ENCODE measurements around the gene KLHL13. TPM values are rescaled to one million over a fixed set of nuclear protein-coding genes. Genes with fewer than 3 reads are reported as not detected.

The KLHL13 gene
- total RNA-seq, 1 experiment from 2014 or later, result 0.82 TPM

DNA sequence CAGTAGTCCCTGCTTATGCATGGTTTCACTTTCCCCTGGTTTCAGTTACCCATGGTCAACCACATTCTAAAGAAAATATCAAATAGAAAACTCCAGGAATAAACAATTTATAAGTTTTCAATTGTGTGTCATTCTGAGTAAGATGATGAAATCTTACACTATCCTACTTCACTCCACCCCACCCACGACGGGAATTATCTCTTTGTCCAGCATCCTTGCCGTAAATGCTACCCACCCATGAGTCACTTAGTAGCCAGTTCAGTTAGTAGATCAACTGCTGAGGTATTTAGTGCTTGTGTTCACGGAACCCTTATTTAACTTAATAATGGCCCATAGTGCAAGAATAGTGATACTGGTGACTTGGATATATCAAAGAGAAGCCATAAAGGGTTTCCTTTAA is 91.4 kb downstream of the KLHL13 start:
- CTCF ChIA-PET, result no interaction called here
- no peaks in the 10 kb centered on the region for H3K27me3 ChIP-seq (ENCODE audit: control insufficient read depth, insufficient read depth, low read length)
- H3K36me3 ChIP-seq (ENCODE audit: control insufficient read depth, insufficient read depth, low read length), result no peaks in the 10 kb centered on the region
- H3K4me3 ChIP-seq (ENCODE audit: low read depth in 2 of 2, low read length in 2 of 2), result no peak overlapping the region
- H3K9me3 ChIP-seq (ENCODE audit: control insufficient read depth, insufficient read depth, low read depth, low read length), result no peaks in the 10 kb centered on the region
- in situ Hi-C loops (cut with HindIII; ENCODE audit: low pct_unique_long_range_greater_than_20kb, low sequenced_read_pairs) (no loop called here), intact Hi-C loops (cut with micrococcal nuclease; ENCODE audit: unreplicated experiment) (no loop called here)
- POLR2A ChIA-PET, result no interaction called here
- ATAC-seq, result no peak
- no peak overlapping the region for H3K27ac ChIP-seq (ENCODE audit: low read length)
- BruUV-seq (replicated peaks), result no TSS peak
- no peak for TF ChIP-seq CTCF (IDR thresholded peaks at IDR 0.05)
- no peak for TF ChIP-seq TCF7L2 (IDR thresholded peaks at IDR 0.05; ENCODE audit: low read depth, low read length)
- TF ChIP-seq POLR2AphosphoS5 (IDR thresholded peaks at IDR 0.05; ENCODE audit: low read depth, low read length), result no peak
- no peaks in the 10 kb centered on the region for H3K4me1 ChIP-seq (ENCODE audit: control insufficient read depth, insufficient read depth, low read length)
- DNase-seq (ENCODE audit: low read depth, low spot score), result no peak

DNA sequence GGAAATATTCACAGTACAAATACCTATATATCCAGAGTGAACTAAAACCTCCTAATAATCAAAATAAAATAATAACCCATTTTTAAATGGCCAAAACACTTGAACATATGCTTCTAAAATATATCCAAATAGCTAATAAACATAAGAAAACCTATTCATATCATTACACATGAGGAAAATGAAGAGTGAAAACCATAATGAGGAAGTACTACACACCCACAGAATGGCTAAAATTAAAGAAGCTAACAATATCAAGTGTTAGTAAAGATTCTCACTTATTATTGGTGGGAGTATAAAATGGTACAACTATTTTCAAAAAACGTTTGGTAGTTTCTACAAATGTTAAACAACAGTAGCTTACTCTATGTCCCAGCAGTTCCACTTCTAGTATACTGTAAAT is 92.1 kb downstream of the KLHL13 start:
- POLR2A ChIA-PET, result no interaction called here
- H3K27ac ChIP-seq (ENCODE audit: low read length), result no peak overlapping the region
- no peak for TF ChIP-seq SIN3A (IDR thresholded peaks at IDR 0.05; ENCODE audit: borderline replicate concordance, insufficient read depth, low read depth, low read length)
- no peak for TF ChIP-seq CTCF (IDR thresholded peaks at IDR 0.05)
- no peak for TF ChIP-seq TCF7L2 (IDR thresholded peaks at IDR 0.05; ENCODE audit: low read depth, low read length)
- TF ChIP-seq, protein P1, sequence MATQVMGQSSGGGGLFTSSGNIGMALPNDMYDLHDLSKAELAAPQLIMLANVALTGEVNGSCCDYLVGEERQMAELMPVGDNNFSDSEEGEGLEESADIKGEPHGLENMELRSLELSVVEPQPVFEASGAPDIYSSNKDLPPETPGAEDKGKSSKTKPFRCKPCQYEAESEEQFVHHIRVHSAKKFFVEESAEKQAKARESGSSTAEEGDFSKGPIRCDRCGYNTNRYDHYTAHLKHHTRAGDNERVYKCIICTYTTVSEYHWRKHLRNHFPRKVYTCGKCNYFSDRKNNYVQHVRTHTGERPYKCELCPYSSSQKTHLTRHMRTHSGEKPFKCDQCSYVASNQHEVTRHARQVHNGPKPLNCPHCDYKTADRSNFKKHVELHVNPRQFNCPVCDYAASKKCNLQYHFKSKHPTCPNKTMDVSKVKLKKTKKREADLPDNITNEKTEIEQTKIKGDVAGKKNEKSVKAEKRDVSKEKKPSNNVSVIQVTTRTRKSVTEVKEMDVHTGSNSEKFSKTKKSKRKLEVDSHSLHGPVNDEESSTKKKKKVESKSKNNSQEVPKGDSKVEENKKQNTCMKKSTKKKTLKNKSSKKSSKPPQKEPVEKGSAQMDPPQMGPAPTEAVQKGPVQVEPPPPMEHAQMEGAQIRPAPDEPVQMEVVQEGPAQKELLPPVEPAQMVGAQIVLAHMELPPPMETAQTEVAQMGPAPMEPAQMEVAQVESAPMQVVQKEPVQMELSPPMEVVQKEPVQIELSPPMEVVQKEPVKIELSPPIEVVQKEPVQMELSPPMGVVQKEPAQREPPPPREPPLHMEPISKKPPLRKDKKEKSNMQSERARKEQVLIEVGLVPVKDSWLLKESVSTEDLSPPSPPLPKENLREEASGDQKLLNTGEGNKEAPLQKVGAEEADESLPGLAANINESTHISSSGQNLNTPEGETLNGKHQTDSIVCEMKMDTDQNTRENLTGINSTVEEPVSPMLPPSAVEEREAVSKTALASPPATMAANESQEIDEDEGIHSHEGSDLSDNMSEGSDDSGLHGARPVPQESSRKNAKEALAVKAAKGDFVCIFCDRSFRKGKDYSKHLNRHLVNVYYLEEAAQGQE (IDR thresholded peaks at IDR 0.05; ENCODE audit: insufficient read depth in 1 of 2, low read depth in 2 of 2, low read length in 1 of 2), result no peak
- ATAC-seq (no peak), DNase-seq (ENCODE audit: low read depth, low spot score) (no peak)
- no TSS peak for BruUV-seq (replicated peaks)
- in situ Hi-C loops (cut with HindIII; ENCODE audit: low pct_unique_long_range_greater_than_20kb, low sequenced_read_pairs) (no loop called here), intact Hi-C loops (cut with micrococcal nuclease; ENCODE audit: unreplicated experiment) (no loop called here)
- no peaks in the 10 kb centered on the region for H3K4me1 ChIP-seq (ENCODE audit: control insufficient read depth, insufficient read depth, low read length)
- H3K4me3 ChIP-seq (ENCODE audit: low read depth in 2 of 2, low read length in 2 of 2), result no peak overlapping the region
- CTCF ChIA-PET, result no interaction called here
- no peaks in the 10 kb centered on the region for H3K36me3 ChIP-seq (ENCODE audit: control insufficient read depth, insufficient read depth, low read length)
- H3K9me3 ChIP-seq (ENCODE audit: control insufficient read depth, insufficient read depth, low read depth, low read length), result no peaks in the 10 kb centered on the region
- H3K27me3 ChIP-seq (ENCODE audit: control insufficient read depth, insufficient read depth, low read length), result no peaks in the 10 kb centered on the region

- POLR2A ChIA-PET, result no interaction called here
- Histone ChIP-seq H3K27ac (ENCODE audit: low read length) (no peak overlapping the region), H3K4me1 (ENCODE audit: control insufficient read depth, insufficient read depth, low read length) (no peaks in the 10 kb centered on the region), H3K27me3 (ENCODE audit: control insufficient read depth, insufficient read depth, low read length) (no peaks in the 10 kb centered on the region), H3K4me3 (ENCODE audit: low read depth in 2 of 2, low read length in 2 of 2) (no peak overlapping the region), H3K9me3 (ENCODE audit: control insufficient read depth, insufficient read depth, low read depth, low read length) (no peaks in the 10 kb centered on the region), H3K36me3 (ENCODE audit: control insufficient read depth, insufficient read depth, low read length) (no peaks in the 10 kb centered on the region)
- DNase-seq (ENCODE audit: low read depth, low spot score), result no peak
- TF ChIP-seq, protein P1 (IDR thresholded peaks at IDR 0.05; ENCODE audit: insufficient read depth in 1 of 2, low read depth in 2 of 2, low read length in 1 of 2), result no peak
- TF ChIP-seq TCF7L2 (IDR thresholded peaks at IDR 0.05; ENCODE audit: low read depth, low read length) (no peak), POLR2AphosphoS5 (IDR thresholded peaks at IDR 0.05; ENCODE audit: low read depth, low read length) (no peak), CTCF (IDR thresholded peaks at IDR 0.05) (no peak), SIN3A (IDR thresholded peaks at IDR 0.05; ENCODE audit: borderline replicate concordance, insufficient read depth, low read depth, low read length) (no peak)
- BruUV-seq (replicated peaks), result no TSS peak
- CTCF ChIA-PET, result no interaction called here
- intact Hi-C loops (cut with micrococcal nuclease; ENCODE audit: unreplicated experiment) (no loop called here), in situ Hi-C loops (cut with HindIII; ENCODE audit: low pct_unique_long_range_greater_than_20kb, low sequenced_read_pairs) (no loop called here)
- ATAC-seq, result no peak
Measured at GRCh38 chrX:118022753-118023152, 93.9 kb downstream of the KLHL13 start.
